SIG-M5 (cell line): ENCODE results near the gene HAGH.

ENCODE experiments used
- DNase-seq: peaks from one replicate; lab custom pipeline; 2025; lab: John Stamatoyannopoulos, UW

The HAGH gene

DNA sequence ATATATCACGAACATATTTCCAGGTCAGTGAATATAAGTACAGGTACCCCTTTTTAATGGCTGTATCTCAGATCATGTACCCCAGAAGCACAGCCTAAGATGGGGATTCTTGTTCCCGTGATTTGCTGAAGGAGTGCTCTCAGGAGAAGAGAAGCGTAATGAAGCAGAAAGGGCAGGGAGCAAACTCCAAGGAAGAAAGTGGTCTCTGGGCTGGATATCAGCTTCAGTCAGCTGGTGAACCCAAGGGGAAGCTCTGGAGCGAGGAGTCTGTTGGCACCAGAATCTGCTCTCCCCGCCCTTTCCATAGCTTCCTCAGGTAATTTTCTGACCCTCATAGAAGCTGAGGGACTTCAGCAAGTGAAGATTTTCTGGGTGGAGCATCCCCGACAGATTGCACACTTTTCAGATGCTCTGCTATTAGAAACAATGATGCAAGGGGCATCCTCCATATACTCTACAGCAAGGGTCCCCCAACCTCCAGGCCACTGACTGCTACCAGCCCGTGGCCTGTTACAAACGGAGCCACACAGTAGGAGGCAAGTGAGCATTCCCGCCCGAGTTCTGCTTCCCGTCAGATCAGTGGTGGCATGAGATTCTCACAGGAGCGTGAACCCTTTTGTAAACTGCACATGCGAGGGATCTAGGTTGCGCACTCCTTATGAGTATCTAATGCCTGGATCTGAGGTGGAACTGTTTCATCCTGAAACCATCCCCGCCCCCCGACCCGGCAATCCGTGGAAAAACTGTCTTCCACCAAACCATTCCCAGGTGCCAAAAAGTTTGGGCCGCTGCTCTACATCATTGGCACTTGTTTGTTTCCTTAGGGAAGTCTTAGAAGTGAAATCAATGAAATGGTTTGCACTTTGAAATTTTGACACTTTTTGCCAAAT is 4.8 kb upstream of the HAGH start:
- DNase-seq, result no peak

DNA sequence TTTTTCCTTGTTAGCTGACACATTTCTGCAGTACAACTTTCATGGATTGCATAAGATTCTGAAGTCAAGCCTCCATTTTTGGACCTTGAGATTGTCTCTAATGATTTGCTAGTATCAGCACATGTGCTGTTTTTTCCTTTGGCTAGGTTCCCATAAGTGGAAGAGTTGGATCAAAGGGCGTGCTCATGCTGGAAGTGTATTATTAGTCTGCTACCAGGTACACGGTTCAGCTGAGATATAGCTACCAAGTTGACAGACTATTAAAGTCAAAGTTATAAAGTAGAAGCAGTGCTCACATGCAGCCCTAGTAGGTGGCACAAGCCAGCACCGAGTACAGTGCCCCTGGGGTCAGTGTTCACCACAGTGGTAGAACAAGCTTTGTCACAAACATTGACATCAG is 3.6 kb upstream of the HAGH start:
- DNase-seq, result no peak

DNA sequence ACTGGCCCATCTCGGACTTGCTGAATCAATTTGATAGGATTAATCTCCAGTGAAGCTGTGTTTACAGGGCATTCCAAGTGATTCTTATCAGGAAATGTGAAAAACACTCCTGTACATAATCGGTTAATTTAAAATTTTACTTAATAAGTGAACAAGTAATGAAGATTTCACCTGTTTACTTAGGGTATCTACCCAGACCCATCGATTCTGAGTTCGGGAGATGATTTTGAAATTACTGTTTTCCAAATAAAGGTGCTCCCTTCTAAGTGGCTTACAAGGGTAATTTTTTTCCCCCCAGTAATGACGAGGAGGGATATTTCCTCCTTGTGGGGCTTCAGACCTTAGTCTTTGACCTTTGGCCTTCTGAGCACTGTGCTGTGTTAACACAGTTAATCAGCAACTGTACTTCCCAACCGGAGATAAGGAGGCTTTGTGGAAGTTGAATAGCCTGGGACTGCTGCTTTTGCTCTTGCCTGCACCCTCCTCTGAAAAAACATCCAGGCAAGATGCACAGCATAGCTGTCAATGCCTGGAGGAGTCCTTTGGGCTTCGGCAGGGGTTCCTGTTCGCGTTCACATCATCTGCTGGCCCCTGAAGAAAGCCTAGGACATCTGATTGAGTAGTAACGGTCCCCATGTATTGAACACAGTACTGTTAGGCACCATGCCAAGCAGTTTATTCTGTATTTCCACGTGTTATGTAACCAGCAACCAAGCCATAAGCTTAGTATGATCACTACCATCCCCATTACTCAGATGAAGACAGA is 2.2 kb upstream of the HAGH start:
- DNase-seq, result no peak

DNA sequence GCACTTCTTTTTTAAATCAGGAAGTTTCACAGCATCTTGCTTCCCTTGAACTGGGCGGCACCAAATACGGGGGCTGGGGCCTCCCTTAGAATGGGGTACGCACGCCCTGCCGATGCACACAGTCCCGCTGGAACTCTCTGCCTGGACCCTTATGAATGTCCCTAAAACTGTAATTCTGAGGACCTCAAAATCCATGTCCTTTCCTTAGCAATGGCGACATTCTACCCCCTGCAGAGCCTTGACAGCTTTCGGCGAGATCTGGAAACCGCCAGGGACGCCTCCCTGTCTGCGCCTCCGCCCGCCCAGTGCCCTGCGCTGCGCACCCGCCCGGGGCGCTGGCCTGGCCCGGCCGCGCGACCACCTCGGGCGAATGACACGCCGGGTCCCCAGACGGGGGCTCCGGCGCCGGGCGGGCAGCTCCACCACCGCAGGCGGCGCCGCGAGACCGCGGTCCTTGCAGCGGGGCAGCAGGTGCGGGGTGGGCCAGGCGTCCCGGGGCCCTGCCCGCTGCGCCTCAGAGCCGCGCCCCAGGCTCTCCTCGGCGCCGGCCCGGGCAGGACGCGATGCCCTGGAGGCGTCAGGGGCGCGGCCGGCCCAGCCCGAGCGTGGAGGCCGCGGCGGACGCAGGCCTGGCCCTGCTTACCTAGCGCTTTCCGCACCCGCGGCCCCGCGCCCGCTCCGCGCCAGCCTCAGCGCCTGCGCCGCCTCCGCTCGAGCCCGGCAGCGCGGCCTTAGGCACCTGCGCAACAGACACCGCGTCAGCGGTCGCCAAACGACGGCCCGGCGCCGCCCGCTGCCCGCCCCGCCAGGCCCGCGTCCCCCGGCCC is 548 bp downstream of the HAGH start:
- no peak for DNase-seq

DNA sequence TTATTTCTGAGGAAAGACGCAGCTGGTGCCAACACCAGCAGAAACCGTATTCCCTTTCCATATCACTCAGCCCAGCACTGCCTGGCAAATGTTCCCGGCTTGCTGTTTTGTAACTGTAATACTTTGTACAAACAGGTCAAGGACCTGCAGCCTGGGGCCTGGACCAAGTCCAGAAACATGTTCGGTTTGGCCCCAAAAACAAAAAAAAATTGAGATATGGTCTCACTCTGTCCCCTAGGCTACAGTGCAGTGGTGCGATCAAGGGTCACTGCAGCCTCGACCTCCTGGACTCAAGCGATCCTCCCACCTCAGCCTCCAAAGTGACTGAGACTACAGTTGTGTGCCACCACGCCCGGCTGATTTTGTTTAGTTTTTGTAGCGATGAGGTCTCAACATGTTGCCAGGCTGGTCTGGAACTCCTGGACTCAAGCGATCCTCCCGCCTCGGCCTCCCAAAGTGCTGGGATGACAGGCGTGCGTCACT is 1.2 kb downstream of the HAGH start:
- no peak for DNase-seq

DNA sequence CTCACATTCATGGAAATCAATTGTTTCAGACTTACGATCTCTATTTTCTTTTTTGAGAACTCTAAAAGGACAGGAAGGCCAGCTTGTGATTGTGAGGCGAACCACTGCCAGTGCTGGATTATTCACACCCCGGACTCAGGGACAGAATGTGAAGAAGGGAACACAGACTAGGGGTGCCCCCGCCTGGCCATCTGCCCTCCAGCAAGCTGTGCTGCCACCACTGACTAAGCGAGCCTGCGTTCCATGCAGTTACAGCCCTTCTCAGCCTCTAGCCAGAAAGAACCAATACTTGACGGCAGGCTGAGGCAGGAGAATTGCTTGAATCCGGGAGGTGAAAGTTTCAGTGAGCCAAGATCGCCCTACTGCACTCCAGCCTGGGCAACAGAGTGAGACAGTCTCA is 2.8 kb downstream of the HAGH start:
- no peak for DNase-seq

DNA sequence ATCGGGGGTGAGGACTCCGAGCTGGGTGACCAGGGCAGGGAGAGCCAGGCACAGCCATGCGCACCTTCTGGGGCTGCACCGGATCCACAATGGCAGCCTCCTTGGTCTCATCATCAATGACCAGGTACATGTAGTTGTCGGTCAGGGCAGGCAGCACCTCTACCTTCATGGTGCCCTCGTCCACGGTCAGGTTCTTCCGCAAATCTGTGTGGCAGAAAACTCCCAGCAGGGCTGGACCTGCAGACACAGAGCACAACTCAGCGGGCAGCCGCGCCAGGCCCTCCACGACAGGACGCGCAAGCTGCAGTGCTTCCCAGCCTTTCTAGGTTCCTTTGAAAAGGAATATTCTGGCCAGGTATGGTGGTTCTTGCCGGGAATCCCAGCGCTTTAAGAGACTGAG is 3.8 kb downstream of the HAGH start:
- DNase-seq, result no peak

DNA sequence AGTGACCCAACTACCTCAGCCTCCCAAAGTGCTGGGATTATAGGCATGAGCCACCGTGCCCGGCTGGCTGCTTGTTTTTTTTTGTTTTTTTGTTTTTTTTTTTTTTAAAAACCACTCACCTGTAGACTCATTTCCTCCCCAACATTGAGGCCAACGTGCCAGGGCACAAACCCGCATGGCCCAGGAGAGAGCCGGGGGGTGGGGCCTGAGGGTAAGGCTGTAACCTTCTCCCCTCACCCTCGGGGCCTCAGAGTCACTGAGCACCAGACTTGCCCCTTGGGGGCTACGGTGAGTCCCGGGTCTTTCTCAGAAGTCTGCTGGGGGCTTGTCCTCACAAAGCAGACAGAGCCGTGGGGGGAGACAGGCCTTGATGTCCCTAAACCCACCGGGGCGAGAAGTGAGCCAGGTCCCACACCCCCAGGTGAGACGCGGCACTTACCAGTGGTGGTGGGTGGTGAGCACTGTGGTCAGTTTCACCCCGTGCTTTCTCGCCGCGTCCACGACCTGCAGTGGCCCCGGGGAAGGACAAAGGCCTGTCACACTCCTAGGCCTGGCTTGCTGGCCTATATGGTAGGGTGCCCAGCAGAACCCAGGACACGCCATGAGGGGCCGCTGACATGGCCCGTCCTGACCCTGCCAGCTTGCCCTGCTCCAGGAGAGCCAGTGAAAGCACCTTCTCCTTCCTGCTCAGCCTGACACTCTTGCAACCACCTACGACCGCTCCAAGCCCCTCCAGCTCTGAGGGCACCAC is 4.6 kb downstream of the HAGH start:
- no peak for DNase-seq

DNA sequence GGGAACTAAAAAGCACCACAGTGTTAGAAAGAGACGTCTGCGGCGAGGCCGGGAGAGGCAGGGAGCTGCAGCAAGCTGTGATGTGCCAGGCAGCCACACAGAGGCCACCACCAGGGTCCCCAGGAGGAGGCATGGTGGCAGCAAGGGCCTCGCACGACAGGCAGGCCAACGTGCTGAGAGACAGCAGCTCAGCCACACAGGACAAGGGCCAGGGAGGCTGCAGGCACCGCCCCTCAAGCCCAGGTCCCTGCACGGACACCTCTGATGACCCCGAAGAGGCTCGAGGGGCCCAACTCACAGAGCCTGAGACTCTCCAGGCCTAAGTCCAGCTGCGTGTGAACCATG is 5.7 kb downstream of the HAGH start:
- DNase-seq, result no peak

DNA sequence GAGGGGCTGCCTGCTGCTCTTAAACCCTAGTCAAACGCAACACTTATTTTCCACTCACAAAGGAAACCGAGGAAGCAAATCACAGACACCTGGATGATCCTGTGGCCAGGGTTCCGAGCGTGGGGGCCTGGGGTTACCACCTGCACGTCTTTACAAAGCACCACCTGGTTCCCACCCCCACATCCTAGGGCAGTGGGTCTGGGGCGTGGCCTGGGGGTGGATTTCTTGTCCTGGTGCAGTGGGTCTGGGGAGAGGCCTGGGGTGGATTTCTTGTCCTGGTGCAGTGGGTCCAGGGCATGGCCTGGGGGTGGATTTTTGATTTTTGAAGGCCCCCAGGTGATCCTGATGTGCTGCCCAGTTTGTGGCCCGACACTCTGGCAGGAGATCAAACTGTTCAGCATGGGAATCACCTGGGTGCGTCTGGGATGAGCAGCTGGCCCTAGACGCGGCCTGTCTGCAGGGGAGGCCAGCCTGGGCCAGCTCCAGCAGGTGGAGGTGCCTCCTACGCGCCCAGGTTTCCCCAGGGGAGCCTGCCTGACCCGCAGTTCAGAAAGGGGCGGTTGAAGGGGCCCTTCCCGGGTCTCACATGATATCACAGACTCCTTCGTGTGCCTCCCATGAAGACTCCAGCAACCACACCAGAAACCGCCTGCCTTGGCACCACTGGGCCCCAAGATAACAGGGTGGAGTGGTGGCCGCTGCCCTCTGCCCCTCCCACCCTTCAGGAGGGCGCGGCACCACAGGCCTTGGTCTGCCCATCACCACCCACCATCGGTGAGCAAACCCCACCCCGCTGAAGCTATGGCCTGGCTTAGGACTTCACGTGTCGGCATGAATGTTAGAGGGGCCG is 6.3 kb downstream of the HAGH start:
- DNase-seq, result no peak

DNA sequence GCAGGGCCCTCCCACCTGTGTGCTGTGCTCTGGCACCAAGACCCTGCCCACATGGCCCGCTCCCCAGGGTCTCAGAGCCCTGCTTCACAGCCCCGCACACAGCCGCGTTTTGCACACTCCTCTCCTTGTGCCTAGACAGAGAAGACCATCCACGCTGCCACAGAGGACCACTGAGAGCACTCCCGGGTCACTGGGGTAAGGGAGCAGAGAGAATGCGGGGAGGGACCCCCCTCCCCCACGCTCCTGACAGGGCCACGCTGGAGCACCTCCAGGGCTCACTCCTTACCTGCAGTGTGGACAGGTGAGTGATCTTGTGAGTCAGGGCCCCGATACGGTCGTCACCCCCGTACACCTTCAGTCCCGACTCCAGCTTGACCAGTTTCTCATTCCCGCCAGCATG is 7.0 kb downstream of the HAGH start:
- DNase-seq, result no peak

DNA sequence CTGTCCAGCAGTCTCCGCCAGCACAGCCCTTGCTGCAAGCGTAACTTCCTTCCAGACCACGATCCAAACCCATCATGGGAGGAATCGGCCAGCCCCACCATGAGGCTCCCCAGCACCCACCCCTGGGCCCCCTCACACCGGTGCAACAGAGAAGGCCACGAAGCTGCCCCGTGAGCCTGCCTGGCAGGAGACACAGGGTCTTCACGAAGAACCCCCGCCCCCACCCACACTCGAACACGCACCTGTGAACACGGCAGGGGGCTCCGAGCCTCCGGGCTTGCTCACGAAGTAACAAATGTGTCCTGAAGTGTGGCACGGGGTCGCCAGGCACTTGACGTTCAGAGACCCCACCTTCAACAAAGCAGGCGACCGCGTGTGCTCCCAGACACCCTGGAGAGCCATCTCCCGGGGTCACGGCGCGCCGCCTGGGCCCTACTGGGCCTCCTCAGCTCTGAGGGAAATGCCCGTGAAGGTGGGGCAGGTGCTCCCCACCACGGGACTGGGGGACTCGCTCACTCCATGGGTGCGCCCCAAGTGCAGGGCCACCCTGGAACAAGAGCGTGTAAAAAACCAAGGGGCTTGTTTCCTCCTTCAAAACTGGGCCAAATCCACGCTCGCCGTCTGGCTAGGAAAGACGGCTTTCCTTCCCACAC is 7.6 kb downstream of the HAGH start:
- no peak for DNase-seq

DNA sequence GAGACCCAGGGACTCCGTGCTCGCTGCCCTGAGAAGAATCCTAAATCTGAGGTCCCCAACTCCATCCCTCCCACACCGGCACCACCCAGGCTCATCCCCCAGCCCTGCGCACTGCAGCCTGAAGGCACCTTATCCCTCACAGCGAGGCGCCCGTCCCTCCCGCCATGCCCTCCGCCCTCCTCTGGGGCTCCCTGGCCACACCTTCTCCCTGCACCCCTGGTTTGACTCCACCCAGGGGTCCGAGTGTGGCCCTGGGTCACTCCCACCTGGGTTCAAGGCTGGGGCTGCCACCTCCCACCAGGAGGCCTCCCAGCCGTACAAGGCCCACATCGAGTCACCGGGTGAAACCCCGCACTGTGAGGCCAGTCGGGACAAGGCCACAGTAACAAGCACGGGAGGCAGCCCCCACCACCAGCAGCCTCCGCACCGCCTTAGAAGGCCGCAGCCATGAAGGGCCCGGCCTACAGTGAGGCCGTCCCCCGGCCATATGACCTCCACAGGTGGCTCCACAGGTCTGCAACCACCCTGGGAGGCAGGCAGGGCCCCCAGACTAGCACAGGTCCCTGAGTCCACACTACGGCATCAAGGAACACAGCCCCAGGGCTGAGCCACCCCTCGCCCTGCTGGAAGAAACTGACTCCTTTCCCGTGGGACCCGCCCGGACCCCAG is 8.3 kb downstream of the HAGH start:
- DNase-seq, result no peak

DNA sequence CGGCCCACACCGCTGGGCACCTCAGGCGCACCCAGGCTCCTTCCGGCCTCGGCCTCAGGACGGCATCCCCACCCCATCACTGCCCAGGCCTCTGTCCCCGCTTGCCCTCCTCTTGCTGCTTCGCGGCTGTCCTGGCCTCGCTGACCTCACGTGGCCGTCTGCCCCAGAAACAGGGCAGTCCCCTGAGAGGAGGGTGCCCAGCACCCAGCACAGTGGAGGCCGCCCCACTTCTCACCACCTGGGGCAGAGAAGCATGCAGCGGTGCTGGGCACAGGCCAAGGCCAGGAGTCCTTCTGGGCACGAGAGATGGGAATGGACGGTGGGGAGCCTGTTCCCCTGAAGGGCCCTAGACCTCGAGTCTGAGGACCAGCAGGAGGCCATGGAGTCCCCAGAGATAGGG is 8.9 kb downstream of the HAGH start:
- DNase-seq, result no peak

DNA sequence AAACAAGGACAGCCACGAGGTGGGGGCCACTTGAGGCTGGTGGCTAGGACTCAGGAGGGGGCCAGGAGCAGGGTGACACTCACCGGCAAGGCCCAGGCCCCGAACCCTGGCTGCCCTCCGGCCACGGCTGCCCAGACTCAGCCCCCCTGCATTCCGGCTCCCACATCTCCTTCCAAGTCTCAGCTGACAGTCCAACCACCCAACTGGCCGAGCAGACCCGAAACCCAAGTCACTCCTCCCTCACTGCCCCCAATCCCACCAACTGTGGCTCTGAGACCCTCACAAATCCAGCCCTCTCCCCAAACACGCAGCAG is 9.4 kb downstream of the HAGH start:
- DNase-seq, result no peak

DNA sequence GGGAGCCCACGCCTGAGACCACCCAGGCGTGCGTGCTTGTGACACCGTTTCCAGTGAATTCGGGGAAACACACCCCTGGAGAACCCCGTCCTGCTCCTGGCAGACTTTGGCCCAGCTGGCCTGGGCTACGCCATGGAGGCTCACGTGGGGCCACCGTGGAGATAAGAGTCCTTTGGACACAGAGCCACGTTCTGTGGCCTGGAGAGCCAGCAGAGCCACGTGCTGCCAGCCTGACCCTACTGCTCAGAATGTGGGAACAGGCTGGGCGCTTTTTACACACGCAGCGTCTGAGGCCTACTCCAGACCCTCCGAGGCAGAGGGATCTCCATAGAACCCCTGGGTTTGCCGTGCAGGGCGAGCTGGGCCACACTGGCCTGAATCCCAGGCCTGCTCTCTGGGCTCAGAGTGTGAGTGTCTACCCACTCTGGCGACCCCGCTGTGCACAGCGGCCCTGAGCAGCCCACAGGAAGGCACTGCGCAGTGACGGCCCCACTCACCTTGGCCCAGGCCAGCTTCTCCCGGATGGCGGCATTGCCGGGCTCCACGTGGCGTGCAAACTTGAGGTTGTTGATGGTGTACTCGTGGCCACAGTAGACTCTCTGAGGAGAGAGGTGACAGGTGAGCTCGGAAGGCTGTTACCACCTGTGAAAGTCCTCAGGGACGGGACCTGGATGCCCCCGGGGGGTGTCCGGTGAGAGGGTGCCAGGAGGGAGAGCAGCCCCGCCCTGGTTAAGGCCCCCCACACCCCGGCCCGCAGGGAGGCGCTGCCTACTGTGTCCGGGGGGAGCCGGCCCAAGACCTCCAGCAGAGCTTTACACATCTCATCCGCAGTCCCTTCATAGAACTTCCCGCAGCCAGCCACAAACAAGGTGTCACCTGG is 10.0 kb downstream of the HAGH start:
- no peak for DNase-seq

DNA sequence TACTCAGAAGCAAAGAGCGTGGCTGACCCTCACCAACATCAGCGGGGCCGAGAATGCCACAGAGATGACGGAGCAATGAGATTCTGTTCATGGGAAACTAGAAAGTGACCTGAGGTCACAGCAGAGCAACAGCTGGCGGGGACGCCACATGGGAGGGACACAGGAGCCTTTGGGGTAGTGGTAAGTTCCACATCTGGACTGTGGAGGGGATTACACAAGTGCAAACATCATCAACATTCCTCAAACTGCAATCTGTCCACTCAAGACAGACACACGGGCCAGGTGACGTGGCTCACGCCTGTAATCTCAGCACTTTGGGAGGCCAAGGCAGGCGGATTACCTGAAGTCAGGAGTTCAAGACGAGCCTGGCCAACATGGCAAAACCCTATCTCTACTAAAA is 11.2 kb downstream of the HAGH start:
- DNase-seq, result no peak

DNA sequence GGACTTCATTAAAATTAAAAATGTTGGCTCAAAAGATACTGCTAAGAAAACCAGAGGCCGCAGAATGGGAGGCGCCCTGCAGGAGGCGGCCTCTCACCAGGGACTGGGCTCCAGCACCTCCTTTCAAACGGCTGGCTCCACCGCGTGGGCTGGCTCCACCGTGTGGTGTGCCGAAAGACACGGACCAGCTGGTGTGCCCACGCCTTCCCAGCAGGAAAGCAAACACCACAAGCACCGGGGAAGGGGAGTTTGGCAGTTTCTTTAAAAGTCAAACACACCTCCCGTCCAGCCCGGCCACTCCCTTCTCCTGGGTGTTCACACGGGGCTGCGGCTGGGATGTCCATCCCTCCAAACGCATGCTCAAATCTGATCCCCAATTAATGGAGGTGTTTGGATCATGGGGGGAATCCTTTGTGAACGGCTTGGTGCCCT is 13.9 kb downstream of the HAGH start:
- no peak for DNase-seq

DNA sequence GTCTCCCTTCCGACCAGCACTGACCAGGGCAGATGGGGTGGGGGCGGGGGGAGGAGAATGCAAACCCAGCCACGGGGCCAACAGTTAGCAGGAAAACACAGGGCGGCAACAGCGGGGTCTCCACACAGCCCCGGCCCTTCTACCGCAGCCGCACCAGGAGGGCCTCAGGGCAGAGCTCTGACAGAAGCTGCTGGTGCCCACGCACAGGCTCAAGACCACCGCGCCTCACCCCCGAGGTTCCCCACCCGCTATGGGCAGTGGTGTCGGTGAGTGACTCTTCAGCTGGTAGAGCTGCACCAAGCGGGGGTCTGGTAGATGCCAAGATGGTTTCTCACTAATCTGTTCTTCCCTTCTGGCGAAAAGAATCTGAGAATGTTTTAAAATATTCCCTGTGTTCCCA is 16.1 kb downstream of the HAGH start:
- no peak for DNase-seq
